ENCODE results near the gene KMT2E.

DNA sequence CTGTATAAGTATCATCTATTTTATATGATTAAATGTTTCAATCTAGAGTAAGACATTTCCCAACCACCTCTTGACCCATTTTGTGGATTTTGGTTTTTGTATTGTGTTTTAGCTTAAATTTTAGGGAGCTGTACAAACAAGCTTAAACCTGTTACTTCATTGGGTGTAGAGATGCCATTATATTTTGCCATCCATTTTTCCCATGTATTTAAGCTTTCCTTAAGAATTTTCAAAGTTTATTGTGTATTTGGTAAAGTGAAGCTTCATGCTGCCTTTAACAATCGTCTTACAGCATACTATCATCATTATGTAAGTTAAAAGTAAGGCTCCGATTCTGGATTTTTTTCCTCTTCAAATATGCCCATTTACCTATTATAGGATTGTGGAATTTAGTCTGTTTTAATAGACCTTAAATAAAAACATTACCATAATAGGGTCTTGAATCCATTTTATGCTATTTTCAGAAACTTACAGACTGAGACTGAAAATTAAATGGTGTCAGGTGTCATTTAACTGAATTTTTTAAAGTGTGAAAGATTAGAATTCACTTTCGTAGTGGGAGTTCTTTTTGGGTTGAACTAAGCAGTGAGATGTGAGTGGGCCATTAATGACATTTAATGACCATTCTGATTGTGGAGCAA is 2.2 kb downstream of the KMT2E start:
- TF ChIP-seq, protein P1, sequence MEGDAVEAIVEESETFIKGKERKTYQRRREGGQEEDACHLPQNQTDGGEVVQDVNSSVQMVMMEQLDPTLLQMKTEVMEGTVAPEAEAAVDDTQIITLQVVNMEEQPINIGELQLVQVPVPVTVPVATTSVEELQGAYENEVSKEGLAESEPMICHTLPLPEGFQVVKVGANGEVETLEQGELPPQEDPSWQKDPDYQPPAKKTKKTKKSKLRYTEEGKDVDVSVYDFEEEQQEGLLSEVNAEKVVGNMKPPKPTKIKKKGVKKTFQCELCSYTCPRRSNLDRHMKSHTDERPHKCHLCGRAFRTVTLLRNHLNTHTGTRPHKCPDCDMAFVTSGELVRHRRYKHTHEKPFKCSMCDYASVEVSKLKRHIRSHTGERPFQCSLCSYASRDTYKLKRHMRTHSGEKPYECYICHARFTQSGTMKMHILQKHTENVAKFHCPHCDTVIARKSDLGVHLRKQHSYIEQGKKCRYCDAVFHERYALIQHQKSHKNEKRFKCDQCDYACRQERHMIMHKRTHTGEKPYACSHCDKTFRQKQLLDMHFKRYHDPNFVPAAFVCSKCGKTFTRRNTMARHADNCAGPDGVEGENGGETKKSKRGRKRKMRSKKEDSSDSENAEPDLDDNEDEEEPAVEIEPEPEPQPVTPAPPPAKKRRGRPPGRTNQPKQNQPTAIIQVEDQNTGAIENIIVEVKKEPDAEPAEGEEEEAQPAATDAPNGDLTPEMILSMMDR (IDR thresholded peaks at IDR 0.05) = no peak
- no peak for TF ChIP-seq ZFX (IDR thresholded peaks at IDR 0.05; ENCODE audit: borderline replicate concordance)
